Peyer's patch (tissue), 4 donors: Measurements from ENCODE around the gene NAA25. TPM values are rescaled to one million over a fixed set of nuclear protein-coding genes. Genes with fewer than 3 reads are reported as not detected.

ENCODE experiments used
- DNase-seq, 3 donors: peaks; one replicate each; pipeline ENCODE4 v3.0.0-alpha.2; 2017 to 2019
- H3K27ac ChIP-seq, 4 donors: fragments of 200-600 bp; sonication (generic); one replicate each; pipeline ENCODE4 v1.5.1; 2016 to 2019
- H3K27me3 ChIP-seq, 2 donors: fragments of 200-600 bp; sonication (generic); one replicate each; pipeline ENCODE4 v1.5.1; 2019
- H3K36me3 ChIP-seq, 3 donors: fragments of 200-600 bp; sonication (generic); one replicate each; pipeline ENCODE4 v1.5.1; 2016 to 2019
- H3K4me1 ChIP-seq, 4 donors: fragments of 200-600 bp; sonication (generic); one replicate each; pipeline ENCODE4 v1.5.1; 2016 to 2019
- H3K4me3 ChIP-seq, 4 donors: fragments of 200-600 bp; sonication (generic); 1 replicate in 3 of 4; 2 replicates in 1 of 4; pipeline ENCODE4 v1.5.1; 2016 to 2019; ENCODE audit warnings: mild to moderate bottlenecking in 1 of 4
- H3K9me3 ChIP-seq, 4 donors: fragments of 200-600 bp; sonication (generic); one replicate each; pipeline ENCODE4 v1.5.1; 2016 to 2019; ENCODE audit warnings: mild to moderate bottlenecking in 1 of 4
- POLR2A ChIP-seq, 2 donors: fragments of 450-650 bp; IDR thresholded peaks; one replicate each; pipeline ENCODE4 v1.5.1; 2017; ENCODE audit warnings: antibody characterized with exemption in 2 of 2, mild to moderate bottlenecking in 2 of 2, moderate library complexity in 2 of 2
- total RNA-seq, 4 donors: library from RNA; depleted of rRNA; stranded (reverse); fragments of >200 nt; gene quantifications; one replicate each; pipeline ENCODE4 v1.1.0, GENCODE V29; 2016
- TF ChIP-seq, protein P1 (sequence below), 6 experiments: fragments of 450-650 bp in 4 of 6; fragments of 200-600 bp in 2 of 6; sonication (generic) in 1 of 6; IDR thresholded peaks; one replicate each; pipeline ENCODE4 v1.5.1; 2017 to 2019; ENCODE audit warnings: antibody characterized with exemption in 6 of 6, mild to moderate bottlenecking in 3 of 6, moderate library complexity in 1 of 6

The NAA25 gene
- total RNA-seq, 4 donors from 2014 or later = 18.9 to 25.6 (median 22.2) TPM

DNA sequence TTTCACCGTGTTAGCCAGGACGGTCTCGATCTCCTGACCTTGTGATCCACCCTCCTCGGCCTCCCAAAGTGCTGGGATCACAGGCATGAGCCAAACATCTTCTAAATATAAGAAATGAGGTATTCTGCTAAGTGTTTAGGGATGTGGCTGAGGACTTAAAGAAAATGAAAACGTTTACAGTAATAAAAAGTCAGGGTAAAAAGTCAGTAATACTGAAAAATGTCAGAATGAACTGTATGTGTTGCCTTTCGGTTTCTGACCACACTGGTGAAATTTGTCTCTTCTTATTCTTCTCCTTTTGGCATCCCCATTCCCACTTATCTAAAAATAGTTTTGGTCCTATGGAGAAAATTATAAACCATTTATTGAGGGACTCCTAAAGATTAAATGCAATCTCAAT lies 116.1 kb downstream of the NAA25 start:
- Histone ChIP-seq H3K36me3 (no peaks in the 10 kb centered on the region), H3K9me3 (no peaks in the 10 kb centered on the region), H3K27ac (peak overlapping the region in 3 of 4 donors; percentile 9 to 60 (median 54)), H3K4me1 (peaks cover 0 to 9% (median 2%) of the 10 kb centered on the region in 4 donors), H3K27me3 (no peaks in the 10 kb centered on the region), H3K4me3 (no peak overlapping the region)
- TF ChIP-seq, protein P1, sequence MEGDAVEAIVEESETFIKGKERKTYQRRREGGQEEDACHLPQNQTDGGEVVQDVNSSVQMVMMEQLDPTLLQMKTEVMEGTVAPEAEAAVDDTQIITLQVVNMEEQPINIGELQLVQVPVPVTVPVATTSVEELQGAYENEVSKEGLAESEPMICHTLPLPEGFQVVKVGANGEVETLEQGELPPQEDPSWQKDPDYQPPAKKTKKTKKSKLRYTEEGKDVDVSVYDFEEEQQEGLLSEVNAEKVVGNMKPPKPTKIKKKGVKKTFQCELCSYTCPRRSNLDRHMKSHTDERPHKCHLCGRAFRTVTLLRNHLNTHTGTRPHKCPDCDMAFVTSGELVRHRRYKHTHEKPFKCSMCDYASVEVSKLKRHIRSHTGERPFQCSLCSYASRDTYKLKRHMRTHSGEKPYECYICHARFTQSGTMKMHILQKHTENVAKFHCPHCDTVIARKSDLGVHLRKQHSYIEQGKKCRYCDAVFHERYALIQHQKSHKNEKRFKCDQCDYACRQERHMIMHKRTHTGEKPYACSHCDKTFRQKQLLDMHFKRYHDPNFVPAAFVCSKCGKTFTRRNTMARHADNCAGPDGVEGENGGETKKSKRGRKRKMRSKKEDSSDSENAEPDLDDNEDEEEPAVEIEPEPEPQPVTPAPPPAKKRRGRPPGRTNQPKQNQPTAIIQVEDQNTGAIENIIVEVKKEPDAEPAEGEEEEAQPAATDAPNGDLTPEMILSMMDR (IDR thresholded peaks at IDR 0.05) = no peak
- TF ChIP-seq POLR2A (IDR thresholded peaks at IDR 0.05) = no peak
- DNase-seq = no peak

DNA sequence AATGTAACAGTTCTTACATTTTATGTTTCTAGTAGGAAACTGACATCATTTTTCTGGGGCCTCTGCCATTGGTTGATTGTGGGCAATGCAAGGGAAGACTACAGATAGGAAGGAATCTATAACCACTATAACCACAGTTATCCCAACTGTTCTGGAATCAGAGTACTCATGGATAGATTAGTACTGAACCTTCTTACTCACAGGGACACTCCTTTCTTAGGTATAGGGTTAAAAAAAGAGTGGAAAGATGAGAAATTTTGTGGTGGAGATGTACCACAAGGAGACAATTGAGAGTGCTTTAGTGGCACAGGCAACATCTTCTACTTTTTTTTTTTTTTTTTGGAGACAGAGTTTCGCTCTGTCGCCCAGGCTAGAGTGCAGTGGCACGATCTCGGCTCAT lies 116.6 kb downstream of the NAA25 start:
- H3K4me1 ChIP-seq = peaks cover 0 to 9% (median 2%) of the 10 kb centered on the region in 4 donors
- no peaks in the 10 kb centered on the region for H3K36me3 ChIP-seq
- TF ChIP-seq, protein P1 (IDR thresholded peaks at IDR 0.05) = no peak
- TF ChIP-seq POLR2A (IDR thresholded peaks at IDR 0.05) = no peak
- no peak for DNase-seq
- no peaks in the 10 kb centered on the region for H3K9me3 ChIP-seq
- peak overlapping the region in 1 of 4 donors; percentile 54 for H3K27ac ChIP-seq
- H3K27me3 ChIP-seq = no peaks in the 10 kb centered on the region
- H3K4me3 ChIP-seq = no peak overlapping the region

- H3K4me3 ChIP-seq = no peak overlapping the region
- H3K9me3 ChIP-seq = no peaks in the 10 kb centered on the region
- DNase-seq = no peak
- no peaks in the 10 kb centered on the region for H3K27me3 ChIP-seq
- H3K36me3 ChIP-seq = no peaks in the 10 kb centered on the region
- H3K27ac ChIP-seq = no peak overlapping the region
- no peak for TF ChIP-seq POLR2A (IDR thresholded peaks at IDR 0.05)
- TF ChIP-seq, protein P1 (IDR thresholded peaks at IDR 0.05) = no peak
- H3K4me1 ChIP-seq = peaks cover 0 to 9% (median 2%) of the 10 kb centered on the region in 4 donors
Observed at GRCh38 chr12:111991535-111991934, 117.0 kb downstream of the NAA25 start.

- no peak for DNase-seq
- Histone ChIP-seq H3K27me3 (no peaks in the 10 kb centered on the region), H3K4me3 (no peak overlapping the region), H3K27ac (no peak overlapping the region), H3K36me3 (no peaks in the 10 kb centered on the region), H3K4me1 (no peaks in the 10 kb centered on the region), H3K9me3 (no peaks in the 10 kb centered on the region)
- TF ChIP-seq, protein P1 (IDR thresholded peaks at IDR 0.05) = no peak
- no peak for TF ChIP-seq POLR2A (IDR thresholded peaks at IDR 0.05)
Observed at GRCh38 chr12:111984820-111985219, 123.8 kb downstream of the NAA25 start.

GRCh38 chr12:111981987-111982386 lies 126.6 kb downstream of the NAA25 start:
- Histone ChIP-seq H3K9me3 (no peaks in the 10 kb centered on the region), H3K4me3 (no peak overlapping the region), H3K36me3 (peaks cover 0 to 4% (median 0%) of the 10 kb centered on the region in 3 donors), H3K27ac (no peak overlapping the region), H3K27me3 (no peaks in the 10 kb centered on the region), H3K4me1 (no peaks in the 10 kb centered on the region)
- no peak for DNase-seq
- no peak for TF ChIP-seq POLR2A (IDR thresholded peaks at IDR 0.05)
- TF ChIP-seq, protein P1 (IDR thresholded peaks at IDR 0.05) = no peak

DNA sequence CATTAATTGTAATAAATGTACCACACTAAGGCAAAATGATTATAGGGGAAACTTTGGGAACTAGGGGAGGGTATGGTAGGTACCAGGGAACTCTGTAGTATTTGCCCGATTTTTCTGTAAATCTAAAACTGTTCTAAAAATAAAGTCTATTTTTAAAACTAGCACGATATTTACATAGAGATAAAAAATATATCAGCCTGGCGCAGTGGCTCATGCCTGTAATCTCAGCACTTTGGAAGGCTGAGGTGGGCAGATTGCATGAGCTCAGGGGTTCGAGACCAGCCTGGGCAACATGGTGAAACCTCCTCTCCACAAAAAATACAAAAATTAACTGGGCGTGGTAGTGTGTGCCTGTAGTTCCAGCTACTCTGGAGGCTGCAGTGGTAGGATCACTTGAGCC lies 128.0 kb downstream of the NAA25 start:
- Histone ChIP-seq H3K4me3 (no peak overlapping the region), H3K9me3 (no peaks in the 10 kb centered on the region), H3K27me3 (no peaks in the 10 kb centered on the region), H3K36me3 (peaks cover 0 to 8% (median 0%) of the 10 kb centered on the region in 3 donors), H3K4me1 (no peaks in the 10 kb centered on the region), H3K27ac (no peak overlapping the region)
- TF ChIP-seq POLR2A (IDR thresholded peaks at IDR 0.05) = no peak
- TF ChIP-seq, protein P1 (IDR thresholded peaks at IDR 0.05) = no peak
- no peak for DNase-seq
